Measurements from ENCODE around the gene ADRA2B. TPM values are rescaled to one million over a fixed set of nuclear protein-coding genes. Genes with fewer than 3 reads are reported as not detected.
A peak's percentile ranks its signal among the peaks of the same experiment; 100 is the strongest.

Gene ADRA2B
- total RNA-seq, 4 donors from 2014 or later, result 0.28 to 0.67 (median 0.53) TPM; not detected in 1

DNA sequence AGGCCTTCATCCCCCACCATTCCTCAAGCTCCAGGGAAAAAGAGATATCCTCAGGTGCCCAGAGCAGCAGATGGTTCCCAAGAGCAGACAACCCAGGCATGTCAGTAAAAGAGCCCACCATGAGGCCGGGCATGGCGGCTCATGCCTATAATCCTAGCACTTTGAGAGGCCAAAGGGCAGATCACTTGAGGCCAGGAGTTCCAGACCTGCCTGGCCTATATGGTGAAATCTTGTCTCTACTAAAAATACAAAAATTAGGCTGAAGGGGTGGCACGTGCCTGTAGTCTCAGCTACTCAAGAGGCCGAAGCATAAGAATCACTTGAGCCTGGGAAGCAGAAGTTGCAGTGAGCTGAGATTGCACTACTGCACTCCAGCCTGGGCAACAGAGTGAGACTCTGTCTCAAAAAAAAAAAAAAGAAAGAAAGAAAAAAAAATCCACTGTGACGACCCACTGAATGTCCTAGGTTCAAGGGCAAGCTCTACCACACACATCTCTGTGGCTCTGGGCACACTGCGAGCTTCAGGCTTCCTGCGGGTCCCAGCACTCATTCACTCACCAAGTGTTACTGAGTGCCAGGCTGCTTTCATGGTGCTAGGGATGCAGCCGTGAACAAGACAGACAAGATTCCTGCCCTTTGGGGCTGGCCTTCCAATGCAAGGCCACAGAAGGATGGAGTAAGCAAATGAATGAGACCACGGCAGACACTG, 35.4 kb upstream of the ADRA2B start:
- H3K36me3 ChIP-seq, result no peaks in the 10 kb centered on the region
- H3K27ac ChIP-seq, result no peak overlapping the region
- no peak for DNase-seq
- peaks cover 0 to 20% (median 19%) of the 10 kb centered on the region in 4 donors for H3K4me1 ChIP-seq
- TF ChIP-seq POLR2A (IDR thresholded peaks at IDR 0.05), result no peak
- TF ChIP-seq, protein P1, sequence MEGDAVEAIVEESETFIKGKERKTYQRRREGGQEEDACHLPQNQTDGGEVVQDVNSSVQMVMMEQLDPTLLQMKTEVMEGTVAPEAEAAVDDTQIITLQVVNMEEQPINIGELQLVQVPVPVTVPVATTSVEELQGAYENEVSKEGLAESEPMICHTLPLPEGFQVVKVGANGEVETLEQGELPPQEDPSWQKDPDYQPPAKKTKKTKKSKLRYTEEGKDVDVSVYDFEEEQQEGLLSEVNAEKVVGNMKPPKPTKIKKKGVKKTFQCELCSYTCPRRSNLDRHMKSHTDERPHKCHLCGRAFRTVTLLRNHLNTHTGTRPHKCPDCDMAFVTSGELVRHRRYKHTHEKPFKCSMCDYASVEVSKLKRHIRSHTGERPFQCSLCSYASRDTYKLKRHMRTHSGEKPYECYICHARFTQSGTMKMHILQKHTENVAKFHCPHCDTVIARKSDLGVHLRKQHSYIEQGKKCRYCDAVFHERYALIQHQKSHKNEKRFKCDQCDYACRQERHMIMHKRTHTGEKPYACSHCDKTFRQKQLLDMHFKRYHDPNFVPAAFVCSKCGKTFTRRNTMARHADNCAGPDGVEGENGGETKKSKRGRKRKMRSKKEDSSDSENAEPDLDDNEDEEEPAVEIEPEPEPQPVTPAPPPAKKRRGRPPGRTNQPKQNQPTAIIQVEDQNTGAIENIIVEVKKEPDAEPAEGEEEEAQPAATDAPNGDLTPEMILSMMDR (IDR thresholded peaks at IDR 0.05), result no peak
- H3K4me3 ChIP-seq, result no peak overlapping the region
- H3K9me3 ChIP-seq, result no peaks in the 10 kb centered on the region
- H3K27me3 ChIP-seq, result no peaks in the 10 kb centered on the region

DNA sequence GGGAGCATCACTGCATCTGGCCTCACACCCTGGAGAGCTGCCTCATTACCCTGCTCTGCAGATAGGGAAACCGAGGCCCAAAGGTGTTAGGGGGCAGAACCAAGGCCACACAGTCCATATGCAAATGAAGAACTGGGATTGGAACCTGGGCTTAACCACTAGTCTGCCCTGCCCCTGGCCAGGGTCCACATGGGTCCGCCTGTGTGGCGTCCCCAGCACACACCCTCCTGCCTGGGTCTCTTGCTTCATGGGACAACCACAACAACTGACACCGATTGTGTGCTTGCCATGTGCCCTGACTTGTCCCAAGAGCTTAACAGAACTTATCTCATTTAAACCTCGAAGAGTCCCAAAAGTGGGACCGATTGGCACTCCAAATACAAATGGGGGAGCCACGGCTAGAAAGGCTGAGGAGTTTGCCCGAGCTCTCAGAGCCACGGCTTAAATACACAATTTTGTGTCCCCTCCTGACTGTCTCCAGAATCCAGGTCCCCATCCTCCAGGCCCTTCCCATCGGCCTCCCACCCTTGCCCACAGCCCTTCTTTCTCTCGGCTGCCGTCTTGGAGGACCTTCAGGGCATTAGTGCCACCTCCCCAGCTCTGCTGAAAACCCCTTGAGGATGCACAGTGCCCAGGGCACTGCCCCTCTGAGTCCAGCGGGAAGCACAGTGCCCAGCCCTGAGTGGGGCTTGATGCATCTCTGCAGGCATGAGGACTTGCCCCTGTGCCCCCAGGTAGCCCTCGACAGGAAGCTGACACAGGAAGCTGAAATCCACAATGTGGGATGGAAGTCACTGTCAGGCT, 34.6 kb upstream of the ADRA2B start:
- DNase-seq, result peak in 2 of 3 donors; percentile 28 to 33
- no peaks in the 10 kb centered on the region for H3K27me3 ChIP-seq

DNA sequence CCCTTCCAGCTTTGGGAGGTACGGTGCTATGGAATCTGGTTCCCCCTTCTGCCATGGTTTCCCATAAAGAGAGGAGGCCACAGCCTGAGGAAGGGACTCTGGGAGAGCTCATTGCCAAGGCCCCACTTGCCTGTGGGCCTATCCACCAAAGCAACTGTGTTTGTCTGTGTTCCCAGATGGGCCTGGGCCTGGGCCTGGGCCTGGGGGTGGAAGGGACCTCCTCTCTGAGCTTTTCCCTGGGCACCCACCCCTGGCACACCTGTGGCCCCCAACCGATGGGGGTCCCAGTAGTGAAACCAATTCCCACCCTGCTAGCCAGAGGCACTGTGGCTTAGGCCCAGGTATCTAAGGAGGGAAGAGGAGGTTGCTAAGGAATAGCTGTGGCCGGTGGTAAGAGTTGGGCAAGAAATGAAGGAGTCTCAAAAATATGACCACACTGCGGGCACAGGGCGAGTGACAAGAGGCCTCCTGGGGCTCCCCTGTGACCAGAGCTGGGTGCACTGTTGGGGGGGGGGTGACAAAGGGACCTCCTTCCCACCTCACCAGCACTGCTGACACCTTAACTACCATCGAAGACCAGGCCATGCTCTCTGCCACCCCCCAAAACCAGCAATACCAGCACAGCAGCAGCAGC, 33.8 kb upstream of the ADRA2B start:
- Histone ChIP-seq H3K9me3 (no peaks in the 10 kb centered on the region), H3K27ac (peak overlapping the region in 1 of 4 donors; percentile 97), H3K27me3 (no peaks in the 10 kb centered on the region), H3K4me3 (no peak overlapping the region), H3K36me3 (no peaks in the 10 kb centered on the region), H3K4me1 (peaks cover 0 to 31% (median 29%) of the 10 kb centered on the region in 4 donors)
- TF ChIP-seq, protein P1 (IDR thresholded peaks at IDR 0.05), result no peak
- TF ChIP-seq POLR2A (IDR thresholded peaks at IDR 0.05), result no peak
- no peak for DNase-seq

More for the DNA sequence above, 34.6 kb upstream of the ADRA2B start:
- Histone ChIP-seq H3K36me3 (no peaks in the 10 kb centered on the region), H3K9me3 (no peaks in the 10 kb centered on the region), H3K4me3 (no peak overlapping the region), H3K4me1 (peaks cover 0 to 27% (median 23%) of the 10 kb centered on the region in 4 donors), H3K27ac (no peak overlapping the region)
- TF ChIP-seq, protein P1 (IDR thresholded peaks at IDR 0.05), result no peak
- no peak for TF ChIP-seq POLR2A (IDR thresholded peaks at IDR 0.05)

DNA sequence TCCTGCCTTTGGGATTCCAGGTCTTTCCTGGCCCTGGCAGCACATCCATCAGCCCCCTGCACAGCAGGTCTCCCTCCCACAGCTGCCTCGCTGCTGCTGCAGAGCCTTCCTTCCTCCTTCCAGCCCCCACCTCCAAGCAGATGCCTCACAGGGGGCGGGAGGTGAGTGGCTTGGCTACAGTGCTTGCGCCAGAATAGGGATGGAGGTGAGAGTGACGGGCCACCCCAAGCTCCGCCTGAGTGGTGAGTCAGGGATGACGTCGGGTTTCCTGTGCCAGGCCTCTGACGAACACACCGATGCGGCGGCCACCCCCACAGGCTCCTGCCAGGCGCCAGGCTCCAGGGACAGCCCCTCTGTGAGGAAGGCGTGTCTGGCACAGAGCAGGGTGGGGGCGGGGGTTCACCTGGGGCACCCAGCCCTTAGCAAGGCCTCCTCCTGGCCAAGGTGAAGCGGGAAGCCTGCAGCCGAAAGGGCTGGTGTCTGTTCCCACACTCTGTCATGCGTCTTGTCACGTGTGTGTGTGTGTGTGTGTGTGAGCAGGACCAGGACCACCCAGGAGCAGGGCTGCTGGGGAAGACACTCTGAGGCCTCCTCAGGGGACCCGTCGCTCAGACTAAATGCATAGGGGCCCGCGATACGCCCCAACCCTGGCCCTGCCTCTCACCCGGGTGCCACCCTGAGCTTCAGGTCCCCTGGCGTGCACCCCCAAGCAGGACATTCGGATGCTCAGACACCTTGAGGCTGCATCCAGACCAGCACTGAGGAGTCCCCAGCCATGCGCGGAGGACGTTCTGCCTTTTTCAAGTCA, 32.2 kb upstream of the ADRA2B start:
- TF ChIP-seq, protein P1 (IDR thresholded peaks at IDR 0.05), result no peak
- TF ChIP-seq POLR2A (IDR thresholded peaks at IDR 0.05), result peak in 1 of 2 donors; percentile 44
- Histone ChIP-seq H3K27ac (peak overlapping the region; percentile 50 to 97 (median 78)), H3K4me3 (peak overlapping the region in 1 of 4 donors; percentile 19), H3K36me3 (no peaks in the 10 kb centered on the region), H3K9me3 (no peaks in the 10 kb centered on the region), H3K4me1 (peaks cover 0 to 41% (median 31%) of the 10 kb centered on the region in 4 donors), H3K27me3 (no peaks in the 10 kb centered on the region)
- peak; percentile 75 to 97 (median 96) for DNase-seq

Data from Peyer's patch (tissue), 4 donors.